Rectal smooth muscle tissue (tissue), 1 donor: ENCODE measurements around the gene NOTCH3.

Experiments
- H3K27ac ChIP-seq: one replicate; pipeline ENCODE4 v1.7.0; 2013; ENCODE audit warnings: low read depth, low read length, inconsistent platforms
- H3K27me3 ChIP-seq: one replicate; pipeline ENCODE4 v1.7.0; 2013; ENCODE audit warnings: low read length; ENCODE audit not compliant: control insufficient read depth, insufficient read depth
- H3K36me3 ChIP-seq: one replicate; pipeline ENCODE4 v1.7.0; 2013; ENCODE audit warnings: low read length; ENCODE audit not compliant: control insufficient read depth, insufficient read depth
- H3K4me1 ChIP-seq: one replicate; pipeline ENCODE4 v1.7.0; 2013; ENCODE audit warnings: low read length; ENCODE audit not compliant: control insufficient read depth, insufficient read depth
- H3K4me3 ChIP-seq: one replicate; pipeline ENCODE4 v1.7.0; 2013; ENCODE audit warnings: low read length
- H3K9ac ChIP-seq: one replicate; pipeline ENCODE4 v1.7.0; 2013; ENCODE audit warnings: low read length

The NOTCH3 gene

GRCh38 chr19:15109768-15110417 is 90.9 kb downstream of the NOTCH3 start:
- Histone ChIP-seq H3K27ac (no peak overlapping the region), H3K4me1 (peaks cover 7% of the 10 kb centered on the region), H3K9ac (no peak overlapping the region), H3K27me3 (no peaks in the 10 kb centered on the region), H3K4me3 (no peak overlapping the region), H3K36me3 (peaks cover 23% of the 10 kb centered on the region)
